ENCODE results near the gene UVRAG. TPM values are rescaled to one million over a fixed set of nuclear protein-coding genes. Genes with fewer than 3 reads are reported as not detected.

The UVRAG gene
- total RNA-seq, result 13.9 TPM
- long read RNA-seq, full-length matches to known transcripts, result 17 of 36 reads
- long read RNA-seq, partial matches to known transcripts, result 12 of 36 reads
- long read RNA-seq, other reads (novel, unspliced or antisense), result 7 of 36 reads

DNA sequence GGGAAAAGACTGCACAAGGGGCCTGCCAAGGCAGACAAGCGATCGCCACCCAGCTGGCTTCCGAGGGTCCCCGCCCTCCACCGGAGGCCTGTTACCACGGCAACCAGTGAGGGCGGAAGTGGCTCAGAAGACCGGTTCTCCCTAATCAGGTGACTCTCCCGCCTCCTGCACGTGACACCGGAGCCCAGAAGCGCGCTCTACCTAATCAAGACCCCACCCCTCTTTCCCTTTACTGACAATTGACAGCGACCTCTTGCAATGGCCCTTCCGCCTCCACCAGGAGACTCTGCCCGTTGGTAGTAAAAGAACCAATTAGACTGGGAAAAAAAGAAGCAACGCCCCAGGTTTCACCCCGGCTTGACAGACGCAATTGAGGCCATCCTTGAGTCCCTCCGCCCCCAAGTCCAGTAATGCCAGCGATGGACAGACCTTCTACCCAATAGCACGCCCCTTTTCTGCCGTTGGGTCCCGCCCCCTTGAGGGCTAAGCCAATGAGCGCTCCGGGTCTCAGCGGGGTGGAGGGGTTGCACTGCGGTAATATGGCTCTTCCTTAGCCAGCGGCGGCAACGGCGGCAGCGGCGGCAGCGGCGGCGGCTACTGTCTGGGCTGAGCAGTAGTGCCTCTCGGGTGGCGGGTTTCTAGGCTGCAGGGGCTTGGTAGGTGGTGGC lies at the start of gene UVRAG:
Gene UVRAG, plus strand, starts transcription at position 534 of the 668 bp plus-strand sequence. CDS start 198 bp downstream, outside the sequence.
- intact Hi-C loops (cut with DNase I), result no loop called here
- peak; percentile 99 for DNase-seq (ENCODE audit: low spot score)

DNA sequence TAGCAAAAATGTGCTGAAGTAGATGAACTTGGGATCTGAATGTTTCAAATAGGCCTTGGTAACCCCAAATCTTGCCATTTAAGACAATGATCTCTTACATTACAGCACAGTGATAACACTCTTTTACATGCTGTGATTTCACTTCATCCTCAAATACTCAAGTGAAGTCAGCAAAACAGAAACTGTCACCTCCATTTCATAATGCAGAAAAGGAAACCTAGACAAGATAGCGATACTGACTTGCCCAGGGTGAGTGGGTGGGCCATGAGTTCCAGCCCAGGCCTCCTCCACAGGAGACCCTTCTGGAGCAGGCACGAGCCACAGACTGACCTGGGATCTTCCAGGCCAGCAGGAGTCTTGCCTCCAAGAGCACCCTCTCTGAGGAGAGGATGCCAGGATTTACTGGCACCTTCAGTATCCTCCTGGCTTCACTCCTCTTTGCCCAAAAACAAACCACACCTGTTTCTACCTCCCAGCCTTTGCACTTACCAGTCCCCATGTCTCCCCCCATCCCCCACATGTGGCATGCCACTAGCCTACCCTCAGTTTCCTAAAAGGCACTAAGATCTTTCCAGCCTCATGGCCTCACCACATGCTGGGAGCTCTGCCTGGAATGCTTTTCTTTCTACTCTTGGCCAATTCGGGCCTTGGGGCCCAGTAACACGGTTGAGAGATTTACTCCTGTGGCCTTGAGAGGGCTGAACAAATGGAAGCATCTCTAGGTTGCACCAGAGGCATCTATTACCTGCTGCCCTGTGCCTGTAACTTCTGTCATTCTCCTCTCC lies 48.4 kb upstream of the UVRAG start:
- intact Hi-C loops (cut with DNase I), result no loop called here

DNA sequence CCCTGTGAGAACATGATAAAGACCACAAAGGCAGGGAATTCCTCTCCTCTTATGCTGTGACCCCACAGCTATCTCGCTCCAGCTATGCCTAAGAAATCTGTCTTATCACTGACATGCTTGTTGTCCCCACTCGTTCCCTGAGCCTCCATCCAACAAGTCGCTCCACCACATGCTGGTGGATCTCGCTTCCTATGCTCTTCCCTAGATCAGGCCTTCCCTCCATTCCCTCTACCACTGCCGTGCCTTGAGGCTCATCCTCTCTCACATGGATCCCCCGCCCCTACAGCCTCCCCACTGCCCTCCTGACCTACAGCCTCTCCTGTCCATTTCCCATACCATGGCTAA lies 47.8 kb upstream of the UVRAG start:
- intact Hi-C loops (cut with DNase I), result no loop called here

More for the DNA sequence above, 48.4 kb upstream of the UVRAG start:
- DNase-seq (ENCODE audit: low spot score), result no peak

DNA sequence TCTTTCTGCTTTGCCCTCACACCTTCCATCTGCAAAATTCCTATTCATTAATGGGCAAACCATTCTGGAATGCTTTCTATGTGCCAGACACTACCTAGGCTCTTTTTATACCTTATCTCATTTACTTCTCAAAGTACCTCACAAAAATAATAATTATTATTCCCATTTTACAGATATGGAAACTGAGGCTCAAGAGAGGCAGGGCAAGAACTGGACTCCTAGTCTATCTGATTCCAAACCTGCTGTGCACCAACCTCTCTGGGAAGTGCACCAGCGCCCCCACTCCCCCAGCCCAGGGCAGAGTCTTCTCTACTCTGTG lies 47.3 kb upstream of the UVRAG start:
- DNase-seq (ENCODE audit: low spot score), result no peak
- intact Hi-C loops (cut with DNase I), result loop anchor here (1.0 kb wide), 1 partner anchor 44 kb away; no protein-coding TSS in a partner anchor

More for the DNA sequence above, 47.8 kb upstream of the UVRAG start:
- peak; percentile 55 for DNase-seq (ENCODE audit: low spot score)

DNA sequence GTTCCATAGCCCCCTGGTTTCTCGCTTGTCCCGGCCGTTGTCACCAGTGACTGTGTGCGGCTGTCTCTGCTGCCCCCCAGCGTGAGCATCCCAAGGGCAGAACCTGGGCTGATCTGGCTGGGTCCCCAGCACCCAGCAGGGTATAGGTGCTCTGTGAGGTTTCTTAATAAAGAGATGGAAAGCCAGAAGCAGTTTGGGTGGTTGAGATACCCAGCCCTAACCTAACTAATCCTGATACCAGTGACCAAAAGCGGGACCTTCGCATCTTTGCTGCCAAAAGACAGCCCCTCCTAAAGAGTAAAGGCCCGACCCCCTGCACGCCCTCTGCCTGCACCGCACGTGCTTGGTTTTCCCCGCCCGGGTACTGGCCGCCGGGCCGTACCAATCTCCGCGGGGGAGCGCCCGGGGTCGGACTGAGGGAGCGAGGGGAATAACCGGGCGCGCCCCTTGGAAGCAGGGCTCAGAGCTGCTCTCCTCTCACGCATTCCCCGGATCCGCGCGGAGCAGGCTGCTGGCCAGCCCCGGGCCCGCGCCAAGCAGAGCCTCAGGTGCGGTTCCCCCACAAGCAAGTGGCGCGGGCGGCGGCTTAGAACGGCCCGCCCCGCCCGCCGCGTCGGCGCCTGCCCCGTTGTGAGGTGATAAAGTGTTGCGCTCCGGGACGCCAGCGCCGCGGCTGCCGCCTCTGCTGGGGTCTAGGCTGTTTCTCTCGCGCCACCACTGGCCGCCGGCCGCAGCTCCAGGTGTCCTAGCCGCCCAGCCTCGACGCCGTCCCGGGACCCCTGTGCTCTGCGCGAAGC lies 46.7 kb upstream of the UVRAG start, which contains the start of gene DGAT2:
Gene DGAT2, plus strand, starts transcription at position 667 of the 797 bp plus-strand sequence. CDS start 214 bp downstream, outside the sequence.
- intact Hi-C loops (cut with DNase I), result loop anchor here (1.0 kb wide), 1 partner anchor 45 kb away; no protein-coding TSS in a partner anchor
- peak; percentile 92 for DNase-seq (ENCODE audit: low spot score)

DNA sequence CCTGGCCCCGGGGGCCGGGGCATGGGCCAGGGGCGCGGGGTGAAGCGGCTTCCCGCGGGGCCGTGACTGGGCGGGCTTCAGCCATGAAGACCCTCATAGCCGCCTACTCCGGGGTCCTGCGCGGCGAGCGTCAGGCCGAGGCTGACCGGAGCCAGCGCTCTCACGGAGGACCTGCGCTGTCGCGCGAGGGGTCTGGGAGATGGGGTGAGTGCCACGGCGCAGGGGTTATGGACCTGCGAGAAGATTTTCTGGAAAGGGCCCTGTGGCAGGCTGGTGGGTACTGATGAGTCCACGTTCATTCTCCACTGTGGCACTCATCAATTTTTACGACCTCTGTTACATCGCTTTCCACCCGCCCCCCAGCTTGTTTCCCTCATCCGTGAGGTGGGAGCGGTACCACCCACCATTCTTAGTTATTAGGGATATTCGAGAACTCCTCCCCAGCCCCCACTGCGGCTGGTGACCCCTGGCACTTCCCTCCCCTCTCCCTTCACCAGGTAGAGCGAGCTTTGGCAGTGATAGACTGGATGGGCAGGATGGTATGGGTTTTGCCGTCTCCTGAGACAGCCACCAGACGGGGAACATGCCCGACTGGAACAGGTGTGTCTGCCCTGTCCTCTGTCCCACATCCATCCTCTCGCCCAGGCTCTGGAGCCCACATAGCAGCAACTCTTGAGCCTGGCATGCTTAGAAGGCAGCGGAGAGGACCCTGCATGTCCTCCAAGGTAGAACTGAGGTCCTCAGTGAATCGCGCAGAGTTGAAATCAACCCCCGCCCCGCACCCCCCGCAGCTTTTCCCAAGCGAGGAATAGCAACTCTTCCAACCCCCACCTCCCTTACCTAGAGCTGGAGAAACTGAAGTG lies 45.9 kb upstream of the UVRAG start:
- DNase-seq (ENCODE audit: low spot score), result peak; percentile 70
- intact Hi-C loops (cut with DNase I), result loop anchor here (1.0 kb wide), 1 partner anchor 46 kb away; no protein-coding TSS in a partner anchor

DNA sequence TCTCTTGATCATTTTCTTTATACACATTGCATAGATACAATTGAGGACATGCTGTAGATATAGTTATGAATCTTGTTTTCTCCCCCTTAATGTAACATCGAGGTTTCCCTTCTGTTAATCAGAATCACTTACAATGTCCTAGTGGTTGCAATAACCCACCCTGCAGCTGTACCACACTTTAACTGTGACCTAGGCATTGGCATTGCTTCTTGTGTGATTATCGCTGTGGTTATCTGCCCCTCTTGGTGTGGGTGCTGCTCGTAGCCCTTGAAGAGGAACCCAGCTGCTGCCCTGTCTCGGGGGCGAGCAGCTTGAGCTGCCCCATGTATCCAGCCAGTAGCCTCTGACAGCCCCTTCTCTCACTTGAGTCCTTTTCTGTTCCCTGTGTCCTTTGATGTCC lies 44.9 kb upstream of the UVRAG start:
- intact Hi-C loops (cut with DNase I), result no loop called here
- no peak for DNase-seq (ENCODE audit: low spot score)

DNA sequence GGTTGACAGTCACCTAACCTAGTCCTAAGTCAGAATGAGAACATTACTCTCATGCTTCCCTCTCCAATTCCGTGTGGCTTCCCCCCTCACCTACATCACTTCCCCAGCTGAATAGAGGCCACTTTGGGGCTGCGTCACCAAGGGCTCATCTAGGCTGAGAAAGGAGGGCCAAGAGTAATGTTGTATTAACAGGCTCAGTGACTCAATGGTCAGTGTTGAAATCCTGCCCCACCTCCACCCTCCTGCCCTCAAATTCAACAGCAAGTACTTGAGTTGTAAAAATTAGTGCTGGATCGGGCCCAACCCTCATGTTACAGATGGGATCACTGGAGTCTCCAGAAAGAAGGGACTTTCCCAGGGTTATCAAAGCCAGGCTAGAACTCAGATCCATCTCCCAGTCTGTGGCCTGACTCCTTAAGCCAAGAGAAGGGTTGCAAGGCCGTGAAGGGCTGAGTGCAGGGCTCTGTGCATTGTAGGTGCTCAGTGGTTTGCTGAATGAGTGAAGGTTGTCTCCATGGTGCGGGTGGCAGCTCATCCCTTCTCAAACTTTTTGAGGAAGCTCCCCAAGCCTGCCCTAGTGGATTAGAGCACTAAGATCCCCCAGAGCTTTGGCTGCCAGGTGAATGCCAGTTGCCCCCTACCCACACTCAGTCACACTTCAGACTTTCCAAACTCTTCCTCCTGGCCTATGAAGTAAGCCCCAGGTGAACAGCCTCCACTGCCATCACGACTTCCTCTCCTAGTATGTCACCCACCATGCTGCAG lies 43.2 kb upstream of the UVRAG start:
- peak; percentile 83 for DNase-seq (ENCODE audit: low spot score)

DNA sequence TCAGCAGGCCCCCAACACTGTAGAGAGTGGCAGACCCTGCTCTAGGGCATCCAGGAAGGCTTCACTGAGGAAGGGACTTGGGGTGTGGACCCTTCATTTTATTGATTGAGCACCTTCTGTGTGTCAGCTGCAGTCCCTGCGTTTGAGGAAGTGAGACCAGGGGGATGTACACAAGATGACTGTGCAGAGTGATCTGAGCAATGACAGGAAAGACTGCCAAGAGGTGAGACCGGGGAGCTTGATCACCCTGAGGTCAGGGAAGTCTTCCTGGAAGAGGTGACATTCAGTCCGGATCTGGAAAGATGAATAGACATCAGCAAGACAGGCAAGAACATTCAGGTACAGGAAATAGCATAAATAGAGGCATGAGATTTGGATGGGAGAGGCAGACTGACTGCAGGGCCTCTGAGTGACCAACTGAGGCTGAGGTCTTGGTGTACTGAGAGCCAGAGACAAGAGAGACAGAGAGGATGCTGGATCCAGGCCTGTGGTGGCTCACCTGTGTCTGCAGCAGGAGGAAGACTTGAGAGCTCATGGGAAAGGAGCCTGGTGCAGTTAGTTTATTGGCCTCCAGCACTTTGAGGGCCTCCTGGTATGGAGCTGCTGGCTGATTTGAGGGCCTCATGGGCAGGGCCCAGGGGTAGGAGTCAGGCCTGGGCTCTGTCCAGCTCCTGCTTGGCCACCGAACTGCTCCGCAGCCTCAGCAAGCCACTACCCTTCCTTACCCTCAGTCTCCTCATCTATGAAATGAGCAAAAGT lies 41.2 kb upstream of the UVRAG start:
- DNase-seq (ENCODE audit: low spot score), result peak; percentile 82
- intact Hi-C loops (cut with DNase I), result no loop called here

More for the DNA sequence above, 43.2 kb upstream of the UVRAG start:
- intact Hi-C loops (cut with DNase I), result no loop called here

DNA sequence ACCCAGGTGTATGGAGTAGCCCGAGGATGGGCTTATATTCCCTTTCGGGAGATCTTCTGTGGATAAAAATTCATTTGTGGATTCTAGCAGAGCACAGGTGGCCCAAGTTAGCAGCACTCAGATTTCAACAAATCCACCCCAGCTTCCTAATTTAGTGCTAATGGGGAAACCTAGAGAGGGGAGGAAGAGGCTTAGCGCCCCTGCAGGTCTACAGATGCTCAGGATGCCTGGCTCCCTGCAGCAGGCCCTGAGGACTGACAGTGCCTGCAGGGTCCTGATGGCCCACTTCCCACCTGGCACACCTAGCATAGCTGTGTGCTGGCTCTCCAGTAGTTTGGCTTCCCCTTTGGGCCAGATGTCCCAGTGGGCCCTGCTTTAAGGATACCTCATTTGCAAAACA lies 40.0 kb upstream of the UVRAG start:
- intact Hi-C loops (cut with DNase I), result no loop called here
- peak; percentile 44 for DNase-seq (ENCODE audit: low spot score)

DNA sequence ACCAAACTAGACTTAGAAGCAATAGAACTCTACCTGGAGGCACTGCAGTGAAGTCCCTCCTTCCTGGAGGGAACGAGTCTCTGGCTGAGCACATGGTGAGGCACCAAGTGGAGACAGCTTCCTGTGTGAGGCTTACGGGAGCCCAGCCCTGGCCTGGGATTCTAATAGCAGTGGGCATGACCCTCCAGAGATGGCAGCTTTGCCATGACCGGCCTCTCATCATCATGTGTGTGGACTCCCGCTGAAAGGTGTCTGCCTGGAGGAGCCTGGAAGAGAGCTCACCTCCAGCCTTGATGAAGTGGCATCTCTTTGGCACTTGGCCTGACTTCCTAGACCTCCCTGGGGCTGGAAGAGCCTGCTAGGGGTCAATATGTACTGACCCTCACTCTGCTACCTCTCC lies 38.5 kb upstream of the UVRAG start:
- intact Hi-C loops (cut with DNase I), result no loop called here
- DNase-seq (ENCODE audit: low spot score), result no peak

DNA sequence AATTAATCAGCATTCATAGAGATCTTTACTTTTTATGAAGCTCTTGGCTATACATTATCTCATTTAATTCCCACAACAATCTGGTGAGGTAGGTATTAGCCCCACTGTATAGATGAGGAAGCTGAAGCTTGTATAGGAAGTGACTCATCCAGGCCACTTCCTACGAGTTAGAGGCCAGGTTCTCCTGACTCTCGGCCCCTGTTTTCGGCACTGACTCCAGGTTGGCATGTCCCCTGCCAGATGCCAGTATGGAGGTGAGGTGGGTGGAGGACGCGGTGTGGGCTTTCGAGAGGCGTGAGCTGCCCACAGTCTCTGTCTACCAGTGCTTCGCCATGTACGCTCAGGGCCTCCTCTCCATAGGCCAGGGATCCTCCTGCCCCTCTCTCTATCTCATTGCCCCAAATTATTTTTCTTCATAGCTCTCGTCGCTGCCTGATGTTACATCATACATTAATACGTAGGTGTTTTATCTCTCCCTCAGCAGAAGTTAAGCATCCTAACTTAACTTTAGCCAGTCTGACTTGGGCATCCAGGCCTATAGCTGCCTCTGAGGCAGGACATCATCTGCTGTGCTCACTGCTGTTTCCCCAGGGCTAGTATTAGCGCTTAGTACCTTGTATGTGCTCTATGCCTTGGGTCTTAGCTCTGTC lies 37.4 kb upstream of the UVRAG start:
- DNase-seq (ENCODE audit: low spot score), result no peak
- intact Hi-C loops (cut with DNase I), result no loop called here

DNA sequence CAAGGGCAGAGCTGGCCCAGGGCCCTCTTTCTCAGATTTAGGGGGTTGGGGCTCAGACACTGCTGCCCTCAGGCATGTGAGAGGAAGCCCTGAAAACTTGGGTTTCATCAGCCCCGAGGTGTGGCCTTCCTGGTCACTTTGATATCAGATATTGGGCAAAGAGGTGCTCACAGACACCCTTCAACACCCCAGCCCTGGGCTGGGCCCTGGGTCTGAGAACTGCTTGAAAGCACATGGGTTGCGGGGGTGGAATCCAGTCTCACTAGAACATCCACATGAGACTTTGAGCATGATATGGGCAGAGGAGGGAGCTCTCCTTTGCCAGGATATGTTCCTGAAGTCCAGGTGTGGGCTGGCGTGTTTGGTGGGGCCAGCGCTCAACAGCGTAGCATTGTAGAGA lies 36.0 kb upstream of the UVRAG start:
- peak; percentile 17 for DNase-seq (ENCODE audit: low spot score)
- intact Hi-C loops (cut with DNase I), result no loop called here

DNA sequence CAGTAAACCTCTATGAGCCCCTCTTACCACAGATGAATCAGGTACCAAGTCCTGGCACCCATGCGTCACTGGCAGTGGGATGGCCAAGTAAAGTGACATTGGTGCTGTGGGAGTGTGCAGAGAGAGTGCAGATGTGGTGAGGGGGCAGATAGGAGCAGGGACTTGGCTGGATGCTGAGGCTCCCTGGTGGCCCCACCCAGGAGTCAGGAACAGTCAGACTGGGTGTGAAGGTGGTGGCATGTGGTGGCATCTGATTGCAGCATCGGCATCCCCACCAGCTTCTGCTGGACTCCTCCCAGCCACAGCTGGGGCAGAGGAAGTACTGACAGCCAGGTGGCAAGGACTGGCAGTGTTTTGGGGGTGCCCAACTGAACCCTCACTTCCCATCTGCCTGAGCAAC lies 35.0 kb upstream of the UVRAG start:
- intact Hi-C loops (cut with DNase I), result no loop called here
- DNase-seq (ENCODE audit: low spot score), result no peak

DNA sequence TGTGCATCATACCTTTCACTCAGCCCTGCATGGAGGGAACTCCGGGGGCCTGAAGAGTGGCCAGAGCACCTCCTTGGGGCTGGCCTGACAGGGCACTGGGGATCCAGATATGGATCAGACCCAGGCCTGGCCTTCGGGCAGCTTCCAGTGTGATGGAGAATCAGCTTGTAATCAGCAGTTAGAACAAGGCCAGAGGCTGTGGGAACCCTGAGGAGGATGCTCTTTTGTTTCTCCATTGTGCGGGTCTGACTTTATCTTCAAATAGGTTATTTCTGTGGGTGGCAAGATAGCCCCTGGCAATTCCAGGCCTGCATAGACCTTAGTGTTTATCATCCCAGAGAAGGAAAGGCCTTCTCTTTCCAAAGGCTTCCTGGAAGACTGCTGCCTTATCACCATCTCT lies 34.1 kb upstream of the UVRAG start:
- DNase-seq (ENCODE audit: low spot score), result no peak
- intact Hi-C loops (cut with DNase I), result no loop called here

DNA sequence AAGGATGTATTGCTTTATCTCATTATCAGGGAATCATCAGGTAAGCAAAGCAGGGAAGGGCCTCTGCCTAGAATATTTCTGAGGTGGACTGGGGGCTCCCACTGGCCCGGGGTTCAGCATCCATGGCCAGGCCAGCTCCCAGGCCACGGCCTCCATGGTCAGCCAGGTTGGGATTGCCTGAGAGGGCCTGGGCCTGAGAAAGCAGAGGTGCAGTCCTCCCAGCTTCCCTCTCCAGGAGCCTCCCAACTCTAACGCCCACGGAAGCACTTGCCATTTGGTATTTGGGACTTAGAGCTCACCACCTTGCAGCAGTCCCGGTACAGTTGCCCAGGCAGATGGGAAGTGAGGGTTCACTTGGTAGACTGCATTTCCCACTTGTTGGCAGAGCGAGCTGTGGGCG lies 33.7 kb upstream of the UVRAG start:
- DNase-seq (ENCODE audit: low spot score), result no peak
- intact Hi-C loops (cut with DNase I), result no loop called here

DNA sequence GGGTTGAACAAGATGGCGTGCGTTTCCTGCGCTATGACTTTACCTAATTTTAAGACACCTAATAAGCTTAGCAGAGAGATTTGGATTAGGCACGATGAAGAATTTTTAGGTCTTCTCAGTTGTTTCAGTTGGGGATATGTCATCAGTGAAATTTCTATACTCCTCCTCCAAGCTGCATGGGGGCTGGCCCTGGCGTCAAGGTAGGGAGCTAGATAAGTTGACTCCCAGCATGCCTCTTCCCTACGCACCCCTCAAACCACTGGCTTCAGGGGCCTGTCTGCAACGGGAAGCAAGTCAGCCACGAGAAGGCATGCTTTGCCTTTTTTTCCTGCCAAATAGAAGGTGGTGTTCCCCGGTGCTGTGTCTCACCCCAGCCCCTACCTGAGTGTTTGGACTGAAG lies 33.2 kb upstream of the UVRAG start:
- no peak for DNase-seq (ENCODE audit: low spot score)
- intact Hi-C loops (cut with DNase I), result no loop called here

All from cardiac septum (tissue), 1 donor.